ENCODE data around the gene LRRTM4. TPM values are rescaled to one million over a fixed set of nuclear protein-coding genes. Genes with fewer than 3 reads are reported as not detected.
"Not testable (repeated sequence)": the region's sequence is repeated elsewhere in the genome, so short reads cannot be mapped to it uniquely, and the experiment has no call there.

The LRRTM4 gene
- polyA plus RNA-seq, 1 donor, result 1.4 TPM

- no peak for DNase-seq
Measured at GRCh38 chr2:76862901-76863300, 659.3 kb downstream of the LRRTM4 start.

- DNase-seq, result no peak
Measured at GRCh38 chr2:76861708-76862107, 660.5 kb downstream of the LRRTM4 start.

GRCh38 chr2:76851000-76851399, 671.2 kb downstream of the LRRTM4 start:
- no peak for DNase-seq

GRCh38 chr2:76849086-76849485, 673.1 kb downstream of the LRRTM4 start:
- DNase-seq, result no peak

GRCh38 chr2:76839826-76840225, 682.4 kb downstream of the LRRTM4 start:
- no peak for DNase-seq

- DNase-seq, result no peak
Measured at GRCh38 chr2:76829374-76830234, 692.6 kb downstream of the LRRTM4 start.

GRCh38 chr2:76826691-76827090, 695.5 kb downstream of the LRRTM4 start:
- no peak for DNase-seq

- DNase-seq, result no peak
Measured at GRCh38 chr2:76825140-76825970, 696.8 kb downstream of the LRRTM4 start.

- no peak for DNase-seq
Measured at GRCh38 chr2:76821731-76822130, 700.4 kb downstream of the LRRTM4 start.

- no peak for DNase-seq
Measured at GRCh38 chr2:76813084-76813483, 709.1 kb downstream of the LRRTM4 start.

- peak; percentile 46 for DNase-seq
Measured at GRCh38 chr2:76812156-76812555, 710.0 kb downstream of the LRRTM4 start.

GRCh38 chr2:76809136-76809535, 713.0 kb downstream of the LRRTM4 start:
- DNase-seq, result no peak

GRCh38 chr2:76808732-76809131, 713.4 kb downstream of the LRRTM4 start:
- DNase-seq, result peak; percentile 28

- no peak for DNase-seq
Measured at GRCh38 chr2:76793647-76794334, 728.4 kb downstream of the LRRTM4 start.

GRCh38 chr2:76781313-76781712, 740.9 kb downstream of the LRRTM4 start:
- not testable (repeated sequence) for DNase-seq

GRCh38 chr2:76763276-76763675, 758.9 kb downstream of the LRRTM4 start:
- no peak for DNase-seq

- DNase-seq, result no peak
Measured at GRCh38 chr2:76760367-76760704, 761.8 kb downstream of the LRRTM4 start.

GRCh38 chr2:76759634-76760366, 762.4 kb downstream of the LRRTM4 start:
- no peak for DNase-seq

GRCh38 chr2:76752506-76752905, 769.7 kb downstream of the LRRTM4 start:
- no peak for DNase-seq

- DNase-seq, result no peak
Measured at GRCh38 chr2:76749858-76750257, 772.3 kb downstream of the LRRTM4 start.

- DNase-seq, result no peak
Measured at GRCh38 chr2:76748581-76749296, 773.4 kb downstream of the LRRTM4 start.

All from left kidney (tissue), 2 donors.